CD4-positive, alpha-beta T cell (primary cell): ENCODE measurements around the gene GBGT1. TPM values are rescaled to one million over a fixed set of nuclear protein-coding genes. Genes with fewer than 3 reads are reported as not detected.

Experiments used
- ATAC-seq: fragments of 200-7000 bp; cut with Tn5 transposase; one replicate; pipeline ENCODE4 v1.10.0; 2022; ENCODE audit warnings: mild to moderate bottlenecking; ENCODE audit not compliant: poor library complexity
- CTCF ChIA-PET: fragments of 350-600 bp; sonication (Branson Sonifier 250); formaldehyde crosslinking; loops from one replicate; lab custom pipeline; 2021; ENCODE audit warnings: antibody characterized with exemption, inconsistent platforms; lab: Charles Lee
- POLR2A ChIA-PET: fragments of 350-600 bp; sonication (Branson Sonifier 250); formaldehyde crosslinking; loops from one replicate; lab custom pipeline; 2021; ENCODE audit warnings: antibody characterized with exemption, inconsistent platforms; lab: Charles Lee
- DNase-seq, 14 experiments: peaks; one replicate each; pipeline ENCODE4 v3.0.0-alpha.2; 2013 to 2020; ENCODE audit warnings: mixed read lengths in 2 of 14
- H3K27ac ChIP-seq, 2 donors: one replicate each; pipeline versions ENCODE4 v1.5.1 to v1.7.0; 2013; ENCODE audit warnings: low read length in 2 of 2, low read depth in 1 of 2, mild to moderate bottlenecking in 1 of 2
- H3K27me3 ChIP-seq, 2 experiments: 1 replicate in 1 of 2; 2 replicates in 1 of 2; pipeline versions ENCODE4 v1.6.1 to v1.7.0; 2013; ENCODE audit warnings: low read length in 2 of 2, control low read depth in 1 of 2, mild to moderate bottlenecking in 1 of 2, moderate library complexity in 1 of 2; ENCODE audit not compliant: insufficient read depth in 2 of 2, control insufficient read depth in 1 of 2
- H3K36me3 ChIP-seq: one replicate; pipeline ENCODE4 v1.6.1; 2013; ENCODE audit warnings: low read length, control low read depth; ENCODE audit not compliant: insufficient read depth
- H3K4me1 ChIP-seq: one replicate; pipeline ENCODE4 v1.6.1; 2013; ENCODE audit warnings: low read length, control low read depth; ENCODE audit not compliant: insufficient read depth
- H3K4me3 ChIP-seq: one replicate; pipeline ENCODE4 v1.5.1; 2013; ENCODE audit warnings: mild to moderate bottlenecking, low read length, moderate library complexity
- H3K9me3 ChIP-seq, 2 experiments: 1 replicate in 1 of 2; 2 replicates in 1 of 2; pipeline versions ENCODE4 v1.6.1 to v1.7.0; 2013; ENCODE audit warnings: low read length in 2 of 2, mild to moderate bottlenecking in 2 of 2, control low read depth in 1 of 2, moderate library complexity in 1 of 2; ENCODE audit not compliant: control insufficient read depth in 1 of 2, insufficient read depth in 1 of 2
- H3K27ac Mint-ChIP-seq: one replicate; pipeline ENCODE4 v1.8.0; 2020; ENCODE audit warnings: mixed read lengths
- H3K27me3 Mint-ChIP-seq: one replicate; pipeline ENCODE4 v1.8.0; 2021; ENCODE audit warnings: mixed read lengths
- H3K36me3 Mint-ChIP-seq: one replicate; pipeline ENCODE4 v1.8.0; 2021; ENCODE audit warnings: low read depth, mixed read lengths
- H3K4me1 Mint-ChIP-seq: one replicate; pipeline ENCODE4 v1.8.0; 2021; ENCODE audit warnings: low read depth, mixed read lengths
- H3K4me3 Mint-ChIP-seq: one replicate; pipeline ENCODE4 v1.8.0; 2020; ENCODE audit warnings: mild to moderate bottlenecking, mixed read lengths
- H3K9me3 Mint-ChIP-seq: one replicate; pipeline ENCODE4 v1.8.0; 2020; ENCODE audit warnings: mixed read lengths
- CTCF ChIP-seq: fragments of 200-600 bp; IDR thresholded peaks from one replicate; pipeline ENCODE4 v1.8.0; 2022; ENCODE audit warnings: antibody characterized with exemption, mild to moderate bottlenecking
- intact Hi-C, 2 experiments: fragments of 100-400 bp; cut with DNase I in 1 of 2; cut with micrococcal nuclease in 1 of 2; formaldehyde crosslinking; loops; one replicate each; pipeline versions ENCODE4 v1.15.1 to v1.9.0; 2023 to 2025; cut with DNase I, micrococcal nuclease
- total RNA-seq, 174 experiments: library from RNA in 2 of 174; stranded (reverse) in 2 of 174; gene quantifications; one replicate each; pipeline ENCODE4 v1.2.3 and lab custom pipeline; 2021 to 2026

The GBGT1 gene
- total RNA-seq, 2 experiments from 2014 or later: 1.3 to 1.8 TPM

- intact Hi-C loops: no loop called here
- DNase-seq (no peak), ATAC-seq (no peak)
- peaks cover 2 to 4% of the 10 kb centered on the region in 2 experiments for H3K27me3 ChIP-seq
- H3K4me3 ChIP-seq: no peak overlapping the region
- Mint-ChIP-seq H3K4me1 (peaks cover 10% of the 10 kb centered on the region), H3K27ac (no peak overlapping the region), H3K4me3 (no peak overlapping the region), H3K36me3 (no peaks in the 10 kb centered on the region), H3K9me3 (no peaks in the 10 kb centered on the region), H3K27me3 (peaks cover 5% of the 10 kb centered on the region)
- H3K27ac ChIP-seq: no peak overlapping the region
- peaks cover 2% of the 10 kb centered on the region for H3K4me1 ChIP-seq
- H3K9me3 ChIP-seq: peaks cover 0 to 9% of the 10 kb centered on the region in 2 experiments
- CTCF ChIA-PET: no interaction called here
- no peaks in the 10 kb centered on the region for H3K36me3 ChIP-seq
- TF ChIP-seq CTCF: no peak
- POLR2A ChIA-PET: no interaction called here
Measured at GRCh38 chr9:133202145-133202513, 38.4 kb upstream of the GBGT1 start.

GRCh38 chr9:133201424-133202144, 37.9 kb upstream of the GBGT1 start:
- ATAC-seq (no peak), DNase-seq (no peak)
- POLR2A ChIA-PET: no interaction called here
- Histone ChIP-seq H3K36me3 (no peaks in the 10 kb centered on the region), H3K4me1 (peaks cover 2% of the 10 kb centered on the region), H3K27me3 (peaks cover 0 to 2% of the 10 kb centered on the region in 2 experiments), H3K27ac (no peak overlapping the region), H3K4me3 (no peak overlapping the region), H3K9me3 (peaks cover 0 to 9% of the 10 kb centered on the region in 2 experiments)
- Mint-ChIP-seq H3K36me3 (no peaks in the 10 kb centered on the region), H3K27me3 (peaks cover 5% of the 10 kb centered on the region), H3K4me1 (peaks cover 10% of the 10 kb centered on the region), H3K4me3 (no peak overlapping the region), H3K27ac (no peak overlapping the region), H3K9me3 (no peaks in the 10 kb centered on the region)
- CTCF ChIA-PET: no interaction called here
- intact Hi-C loops: no loop called here
- TF ChIP-seq CTCF: no peak

GRCh38 chr9:133200631-133201030, 36.9 kb upstream of the GBGT1 start:
- H3K4me1 Mint-ChIP-seq: peaks cover 10% of the 10 kb centered on the region
- Histone ChIP-seq H3K9me3 (peaks cover 0 to 9% of the 10 kb centered on the region in 2 experiments), H3K27ac (no peak overlapping the region), H3K36me3 (no peaks in the 10 kb centered on the region), H3K27me3 (peaks cover under 1 to 2% of the 10 kb centered on the region in 2 experiments), H3K4me3 (no peak overlapping the region), H3K4me1 (peaks cover 2% of the 10 kb centered on the region)
- peaks cover 5% of the 10 kb centered on the region for H3K27me3 Mint-ChIP-seq
- ChIA-PET POLR2A (no interaction called here), CTCF (interaction anchor here (1.3 kb wide), 2 partner anchors 14 to 38 kb away, joined by 3 read pairs; no protein-coding TSS in a partner anchor)
- H3K4me3 Mint-ChIP-seq: no peak overlapping the region
- no peak for DNase-seq
- no peaks in the 10 kb centered on the region for H3K36me3 Mint-ChIP-seq
- no peak for ATAC-seq
- intact Hi-C loops: loop anchor here in 1 of 2 experiments (1.0 kb wide), 1 partner anchor 14 kb away; no protein-coding TSS in a partner anchor
- TF ChIP-seq CTCF: no peak
- H3K27ac Mint-ChIP-seq: no peak overlapping the region
- H3K9me3 Mint-ChIP-seq: no peaks in the 10 kb centered on the region
